Endothelial cell of umbilical vein (primary cell): ENCODE results near the gene MYRFL. TPM values are rescaled to one million over a fixed set of nuclear protein-coding genes. Genes with fewer than 3 reads are reported as not detected.

Source experiments
- BruUV-seq: library from RNA; stranded (reverse); fragments of 400-500 nt; replicated peaks from 2 replicates; lab custom pipeline; 2021; lab: Mats Ljungman, UMichigan
- CTCF ChIA-PET: fragments of 300-600, 350-600 bp; sonication (Branson Sonifier 250); formaldehyde crosslinking; loops from one replicate; lab custom pipeline; 2021; ENCODE audit warnings: antibody characterized with exemption, inconsistent platforms; lab: Charles Lee
- POLR2A ChIA-PET: fragments of 300-600, 350-600 bp; sonication (Branson Sonifier 250); formaldehyde crosslinking; loops from one replicate; lab custom pipeline; 2021; ENCODE audit warnings: antibody characterized with exemption, inconsistent platforms; lab: Charles Lee
- DNase-seq: peaks from one replicate; pipeline ENCODE4 v3.0.0-alpha.2; 2011; ENCODE audit warnings: low read depth, low spot score
- FAIRE-seq: peaks from 2 replicates; lab custom pipeline; 2011; peaks lifted over from hg19 to GRCh38; lab: Jason Lieb, UNC
- H2AFZ ChIP-seq: 2 replicates; pipeline ENCODE4 v1.6.0; 2012; ENCODE audit warnings: low read depth, low read length, control low read depth, inconsistent platforms
- H3K27ac ChIP-seq: 2 replicates; pipeline ENCODE4 v1.5.1; 2011; ENCODE audit warnings: low read depth, mild to moderate bottlenecking, control low read depth, low read length, moderate library complexity; ENCODE audit not compliant: insufficient read depth
- H3K27me3 ChIP-seq, 2 experiments: 2 replicates each; pipeline versions ENCODE4 v1.6.0 to v1.6.1; 2011; ENCODE audit warnings: low read length in 2 of 2, mixed read lengths in 1 of 2; ENCODE audit not compliant: control insufficient read depth in 2 of 2, insufficient read depth in 2 of 2
- H3K36me3 ChIP-seq, 2 experiments: 2 replicates in 1 of 2; 3 replicates in 1 of 2; pipeline ENCODE4 v1.5.1; 2011; ENCODE audit warnings: low read length in 2 of 2, mild to moderate bottlenecking in 1 of 2, moderate library complexity in 1 of 2; ENCODE audit not compliant: control insufficient read depth in 2 of 2, insufficient read depth in 2 of 2; ENCODE audit errors: extremely low read depth in 1 of 2
- H3K4me1 ChIP-seq: 3 replicates; pipeline ENCODE4 v1.5.1; 2011; ENCODE audit warnings: mild to moderate bottlenecking, low read length; ENCODE audit not compliant: control insufficient read depth, insufficient read depth; ENCODE audit errors: extremely low read depth
- H3K4me2 ChIP-seq: 2 replicates; pipeline ENCODE4 v1.6.1; 2011; ENCODE audit warnings: low read length, control low read depth, mixed read lengths; ENCODE audit not compliant: insufficient read depth
- H3K4me3 ChIP-seq, 3 experiments: fragments of 200-600 bp in 1 of 3; sonication (generic), shearing (Covaris generic) in 1 of 3; replicated peaks in 1 of 3; 2 replicates each; pipeline ENCODE4 v1.5.1; 2011 to 2016; ENCODE audit warnings: control low read depth in 3 of 3, low read length in 3 of 3, mild to moderate bottlenecking in 2 of 3, inconsistent platforms in 1 of 3, low read depth in 1 of 3, moderate library complexity in 1 of 3; ENCODE audit not compliant: insufficient read depth in 1 of 3
- H3K79me2 ChIP-seq: 2 replicates; pipeline ENCODE4 v1.6.0; 2012; ENCODE audit warnings: low read length, inconsistent platforms; ENCODE audit not compliant: control insufficient read depth, insufficient read depth
- H3K9ac ChIP-seq: replicated peaks from 2 replicates; pipeline ENCODE3; 2011; ENCODE audit warnings: low read length, control low read depth; ENCODE audit not compliant: insufficient read depth; ENCODE audit errors: extremely low read depth
- H3K9me1 ChIP-seq: replicated peaks from 3 replicates; pipeline ENCODE4 v1.6.0; 2011; ENCODE audit warnings: mild to moderate bottlenecking, low read length; ENCODE audit not compliant: control insufficient read depth, insufficient read depth; ENCODE audit errors: extremely low read depth
- H3K9me3 ChIP-seq: replicated peaks from 2 replicates; pipeline ENCODE4 v1.5.1; 2012; ENCODE audit warnings: low read length, inconsistent platforms; ENCODE audit not compliant: control insufficient read depth, insufficient read depth
- H4K20me1 ChIP-seq: replicated peaks from 2 replicates; pipeline ENCODE3; 2011; ENCODE audit warnings: mild to moderate bottlenecking, low read length; ENCODE audit not compliant: control insufficient read depth, insufficient read depth; ENCODE audit errors: extremely low read depth
- CTCF ChIP-seq, 2 donors: IDR thresholded peaks; 1 replicate in 1 of 2; 2 replicates in 1 of 2; pipeline ENCODE4 v1.5.1; 2011; ENCODE audit warnings: low read length in 2 of 2, mild to moderate bottlenecking in 2 of 2, moderate library complexity in 2 of 2, control low read depth in 1 of 2, inconsistent platforms in 1 of 2, low read depth in 1 of 2; ENCODE audit not compliant: insufficient read depth in 1 of 2; ENCODE audit errors: extremely low read depth in 1 of 2
- EZH2 ChIP-seq: IDR thresholded peaks from 2 replicates; pipeline ENCODE4 v1.6.1; 2012; ENCODE audit warnings: borderline replicate concordance, low read depth, mild to moderate bottlenecking, moderate library complexity, low read length, inconsistent platforms; ENCODE audit not compliant: severe bottlenecking
- FOS ChIP-seq: IDR thresholded peaks from 2 replicates; pipeline ENCODE4 v1.6.1; 2011; ENCODE audit warnings: mild to moderate bottlenecking, low read length, moderate library complexity, borderline replicate concordance; ENCODE audit not compliant: insufficient read depth
- GATA2 ChIP-seq: IDR thresholded peaks from 2 replicates; pipeline ENCODE4 v1.7.0; 2011; ENCODE audit warnings: low read depth, mild to moderate bottlenecking, moderate library complexity, mixed read lengths, low read length; ENCODE audit not compliant: insufficient read length, insufficient read depth
- JUN ChIP-seq: IDR thresholded peaks from 2 replicates; pipeline ENCODE4 v1.6.1; 2011; ENCODE audit warnings: borderline replicate concordance, low read depth; ENCODE audit not compliant: insufficient read length, insufficient read depth
- MAX ChIP-seq: IDR thresholded peaks from 2 replicates; pipeline ENCODE4 v1.6.1; 2011; ENCODE audit not compliant: insufficient read depth, insufficient read length
- MYC ChIP-seq: IDR thresholded peaks from one replicate; pipeline ENCODE4 v1.6.1; 2011; ENCODE audit warnings: mild to moderate bottlenecking, low read depth, low read length
- POLR2A ChIP-seq: IDR thresholded peaks from 2 replicates; pipeline ENCODE4 v1.6.1; 2012; ENCODE audit warnings: low read depth, mild to moderate bottlenecking, control low read depth, low read length
- POLR2AphosphoS5 ChIP-seq: IDR thresholded peaks from 2 replicates; pipeline ENCODE4 v1.6.1; 2012; ENCODE audit warnings: low read depth, mild to moderate bottlenecking, control low read depth, low read length, moderate library complexity; ENCODE audit not compliant: insufficient read depth
- dilution Hi-C: fragments of 300-500 bp; cut with MboI; formaldehyde crosslinking; loops from one replicate; pipeline ENCODE4 v1.15.0; 2019; ENCODE audit warnings: low sequenced_read_pairs; ENCODE audit not compliant: extremely low pct_ligation_motif_present
- intact Hi-C: fragments of 100-400 bp; cut with micrococcal nuclease; formaldehyde crosslinking; loops from one replicate; pipeline ENCODE4 v1.10.0; 2022
- polyA plus RNA-seq, 4 experiments: library from polyadenylated mRNA; depleted of rRNA in 3 of 4; stranded (reverse) in 3 of 4; unstranded in 1 of 4; fragments of >200 nt; gene quantifications; 2 replicates each; pipeline versions ENCODE4 v1.2.1 to v1.2.3, GENCODE V29; 2011 to 2012; ENCODE audit warnings: missing spikeins in 1 of 4
- total RNA-seq: library from RNA; stranded (reverse); gene quantifications from 2 replicates; pipeline ENCODE4 v1.2.3, GENCODE V29; 2021

The MYRFL gene
- total and polyA plus RNA-seq, 2 donors (not counting 3 experiments of a cell fraction or from before 2014, with no cell fraction given) = not detected

DNA sequence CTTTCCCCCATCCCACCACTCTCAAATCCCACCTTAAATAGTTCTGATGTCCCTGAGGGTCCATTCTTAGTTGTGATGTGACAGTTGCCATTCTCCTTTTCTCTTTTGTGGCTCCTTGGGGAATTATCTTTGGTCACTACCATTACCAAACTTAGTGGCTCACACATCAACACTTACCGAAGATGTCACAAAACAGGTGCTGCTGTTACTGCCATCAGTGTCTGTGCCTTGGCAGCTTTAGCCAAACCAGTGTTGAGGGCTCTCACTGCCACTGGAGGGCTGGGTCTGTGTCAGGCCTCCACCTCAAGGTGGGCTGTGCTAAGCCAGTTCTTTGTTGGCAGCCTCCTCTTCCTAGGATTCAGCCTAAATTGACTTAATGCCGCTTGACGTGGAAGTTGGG, 144.0 kb downstream of the MYRFL start:
- Histone ChIP-seq H3K9me1 (no peaks in the 10 kb centered on the region), H3K27me3 (peaks cover 0 to 10% of the 10 kb centered on the region in 2 experiments), H2AFZ (no peak overlapping the region), H3K27ac (no peak overlapping the region), H3K4me3 (no peak overlapping the region), H3K4me2 (no peak overlapping the region), H3K36me3 (no peaks in the 10 kb centered on the region), H3K9ac (no peak overlapping the region), H4K20me1 (no peaks in the 10 kb centered on the region), H3K9me3 (no peaks in the 10 kb centered on the region), H3K4me1 (no peaks in the 10 kb centered on the region), H3K79me2 (no peaks in the 10 kb centered on the region)
- DNase-seq (no peak), FAIRE-seq (no peak)
- no TSS peak for BruUV-seq
- POLR2A ChIA-PET = no interaction called here
- intact Hi-C loops (no loop called here), dilution Hi-C loops (no loop called here)
- TF ChIP-seq JUN (no peak), MAX (no peak), MYC (no peak), GATA2 (no peak)
- CTCF ChIA-PET = interaction anchor here (1.0 kb wide), 1 partner anchor 10 kb away, joined by 3 read pairs; no protein-coding TSS in a partner anchor

- Histone ChIP-seq H3K36me3 (no peaks in the 10 kb centered on the region), H3K27me3 (peaks cover 3 to 9% of the 10 kb centered on the region in 2 experiments), H3K9ac (no peak overlapping the region), H3K4me2 (no peak overlapping the region), H3K4me1 (no peaks in the 10 kb centered on the region), H3K4me3 (no peak overlapping the region), H2AFZ (no peak overlapping the region), H3K9me3 (no peaks in the 10 kb centered on the region), H4K20me1 (no peaks in the 10 kb centered on the region), H3K79me2 (no peaks in the 10 kb centered on the region), H3K27ac (no peak overlapping the region), H3K9me1 (no peaks in the 10 kb centered on the region)
- BruUV-seq = no TSS peak
- TF ChIP-seq CTCF (IDR thresholded peaks at IDR 0.05; ENCODE audit: extremely low read depth in 1 of 2, insufficient read depth in 1 of 2, low read depth in 1 of 2, low read length in 2 of 2) (no peak), POLR2A (no peak), POLR2AphosphoS5 (no peak), FOS (no peak), MAX (no peak), JUN (no peak), EZH2 (no peak), GATA2 (no peak), MYC (no peak)
- intact Hi-C loops = no loop called here
- FAIRE-seq (no peak), DNase-seq (no peak)
- dilution Hi-C loops = no loop called here
- ChIA-PET POLR2A (interaction anchor here (0.6 kb wide), 1 partner anchor 367 kb away, joined by 3 read pairs; no protein-coding TSS in a partner anchor), CTCF (interaction anchor here (1.3 kb wide), 1 partner anchor 16 kb away, joined by 3 read pairs; no protein-coding TSS in a partner anchor)
These were observed 147.1 kb downstream of the MYRFL start for GRCh38 chr12:69972136-69972535.
